Right lobe of liver (tissue), 6 donors: ENCODE measurements around the gene CCDC32. TPM values are rescaled to one million over a fixed set of nuclear protein-coding genes. Genes with fewer than 3 reads are reported as not detected.

Experiments used
- ATAC-seq, 4 donors: fragments of 200-7000 bp; cut with Tn5 transposase; one replicate each; pipeline ENCODE4 v1.9.1; 2020; ENCODE audit warnings: mild to moderate bottlenecking in 4 of 4, moderate library complexity in 4 of 4
- DNase-seq, 3 donors: peaks; one replicate each; pipeline ENCODE4 v3.0.0-alpha.2; 2020
- H3K27ac ChIP-seq, 3 donors: fragments of 200-600 bp; one replicate each; pipeline ENCODE4 v1.8.0; 2022
- H3K27me3 ChIP-seq, 2 donors: fragments of 200-600 bp; one replicate each; pipeline ENCODE4 v1.8.0; 2022
- H3K36me3 ChIP-seq, 4 donors: fragments of 200-600 bp; sonication (generic) in 1 of 4; one replicate each; pipeline versions ENCODE4 v1.5.1 to v1.8.0; 2017 to 2022; ENCODE audit warnings: control low read depth in 1 of 4
- H3K4me1 ChIP-seq, 4 donors: fragments of 200-600 bp; sonication (generic) in 1 of 4; one replicate each; pipeline versions ENCODE4 v1.5.1 to v1.8.0; 2017 to 2022; ENCODE audit warnings: control low read depth in 1 of 4
- H3K4me3 ChIP-seq, 3 donors: fragments of 200-600 bp; one replicate each; pipeline ENCODE4 v1.8.0; 2022
- H3K9me3 ChIP-seq, 4 donors: fragments of 200-600 bp; sonication (generic) in 1 of 4; one replicate each; pipeline versions ENCODE4 v1.5.1 to v1.8.0; 2017 to 2022; ENCODE audit warnings: control low read depth in 1 of 4
- POLR2A ChIP-seq: fragments of 450-650 bp; IDR thresholded peaks from one replicate; pipeline ENCODE4 v1.6.1; 2017; ENCODE audit warnings: antibody characterized with exemption, mild to moderate bottlenecking
- WGBS: methylation state at CpG from one replicate; pipeline ENCODE4 v1.1.6; 2018; ENCODE audit warnings: low coverage, low lambda C conversion rate; ENCODE audit not compliant: insufficient coverage; ENCODE audit errors: missing lambda C conversion rate; 5-methylcytosine and 5-hydroxymethylcytosine counted together
- intact Hi-C, 2 donors: fragments of 100-400 bp; cut with DNase I; formaldehyde crosslinking; loops; one replicate each; pipeline versions ENCODE4 v1.11.2 to v1.14.1; 2022
- total RNA-seq, 6 experiments: library from RNA; depleted of rRNA in 2 of 6; stranded (reverse); fragments of >200 nt in 2 of 6; fragmentation: NEBNext Ultra II Directional in 3 of 6; extraction: Animal tissue kit (Norgen Biotek cat#: 25700) in 3 of 6; gene quantifications; one replicate each; pipeline versions ENCODE4 v1.1.0 to v1.2.4, GENCODE V29; 2016 to 2023
- TF ChIP-seq, protein P1 (sequence below), 4 donors: fragments of 200-600 bp in 3 of 4; fragments of 450-650 bp in 1 of 4; IDR thresholded peaks; one replicate each; pipeline versions ENCODE4 v1.5.1 to v1.8.0; 2016 to 2022; ENCODE audit warnings: antibody characterized with exemption in 4 of 4, mild to moderate bottlenecking in 2 of 4
- donor health status: DM: no; HTN: yes; CAD: no.
- donor health status: DM: no; HTN: no; CAD: no.
- donor health status: DM: no; HTN: no; CAD: no.
- donor health status: DM: no; HTN: yes; CAD: no.
- donor health status: DM: no; HTN: yes; CAD: no.

Gene CCDC32
- total RNA-seq, 6 experiments from 2014 or later, result 6.4 to 12.3 (median 9.9) TPM

DNA sequence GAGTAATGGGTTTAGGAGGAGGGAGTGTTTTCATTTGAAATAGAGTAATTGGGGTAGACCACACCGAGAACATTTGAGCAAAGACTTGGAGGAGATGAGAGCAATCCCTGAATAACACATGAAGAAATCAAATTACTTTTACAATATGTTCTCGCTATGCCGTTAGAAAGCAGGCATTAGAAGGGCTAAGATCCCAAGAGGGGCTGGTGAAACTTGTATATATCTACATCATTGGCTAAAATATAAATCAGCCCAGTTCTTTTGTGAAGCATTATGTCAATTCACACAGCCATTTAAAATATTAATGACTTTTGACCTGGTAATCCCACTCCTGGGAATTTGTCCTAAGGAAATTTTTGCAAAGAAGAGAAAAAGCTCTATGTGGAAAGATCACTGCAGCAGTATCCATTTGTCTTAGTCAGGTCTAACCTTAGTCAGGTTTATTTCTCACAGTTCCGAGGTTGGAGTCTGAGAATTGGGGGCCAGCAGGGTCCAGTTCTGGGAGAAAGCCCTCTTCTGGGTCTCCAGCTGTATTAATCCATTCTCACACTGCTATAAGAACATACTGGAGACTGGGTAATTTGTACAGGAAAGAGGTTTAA lies 31.0 kb downstream of the CCDC32 start:
- Histone ChIP-seq H3K4me1 (no peaks in the 10 kb centered on the region), H3K4me3 (no peak overlapping the region), H3K27ac (no peak overlapping the region), H3K27me3 (no peaks in the 10 kb centered on the region), H3K9me3 (no peaks in the 10 kb centered on the region), H3K36me3 (no peaks in the 10 kb centered on the region)
- intact Hi-C loops, result no loop called here
- DNase-seq (no peak), ATAC-seq (no peak)
- TF ChIP-seq, protein P1, sequence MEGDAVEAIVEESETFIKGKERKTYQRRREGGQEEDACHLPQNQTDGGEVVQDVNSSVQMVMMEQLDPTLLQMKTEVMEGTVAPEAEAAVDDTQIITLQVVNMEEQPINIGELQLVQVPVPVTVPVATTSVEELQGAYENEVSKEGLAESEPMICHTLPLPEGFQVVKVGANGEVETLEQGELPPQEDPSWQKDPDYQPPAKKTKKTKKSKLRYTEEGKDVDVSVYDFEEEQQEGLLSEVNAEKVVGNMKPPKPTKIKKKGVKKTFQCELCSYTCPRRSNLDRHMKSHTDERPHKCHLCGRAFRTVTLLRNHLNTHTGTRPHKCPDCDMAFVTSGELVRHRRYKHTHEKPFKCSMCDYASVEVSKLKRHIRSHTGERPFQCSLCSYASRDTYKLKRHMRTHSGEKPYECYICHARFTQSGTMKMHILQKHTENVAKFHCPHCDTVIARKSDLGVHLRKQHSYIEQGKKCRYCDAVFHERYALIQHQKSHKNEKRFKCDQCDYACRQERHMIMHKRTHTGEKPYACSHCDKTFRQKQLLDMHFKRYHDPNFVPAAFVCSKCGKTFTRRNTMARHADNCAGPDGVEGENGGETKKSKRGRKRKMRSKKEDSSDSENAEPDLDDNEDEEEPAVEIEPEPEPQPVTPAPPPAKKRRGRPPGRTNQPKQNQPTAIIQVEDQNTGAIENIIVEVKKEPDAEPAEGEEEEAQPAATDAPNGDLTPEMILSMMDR (IDR thresholded peaks at IDR 0.05), result no peak
- TF ChIP-seq POLR2A, result no peak
- 89% methylated on average over 4 of the region's 4 CpGs for WGBS

DNA sequence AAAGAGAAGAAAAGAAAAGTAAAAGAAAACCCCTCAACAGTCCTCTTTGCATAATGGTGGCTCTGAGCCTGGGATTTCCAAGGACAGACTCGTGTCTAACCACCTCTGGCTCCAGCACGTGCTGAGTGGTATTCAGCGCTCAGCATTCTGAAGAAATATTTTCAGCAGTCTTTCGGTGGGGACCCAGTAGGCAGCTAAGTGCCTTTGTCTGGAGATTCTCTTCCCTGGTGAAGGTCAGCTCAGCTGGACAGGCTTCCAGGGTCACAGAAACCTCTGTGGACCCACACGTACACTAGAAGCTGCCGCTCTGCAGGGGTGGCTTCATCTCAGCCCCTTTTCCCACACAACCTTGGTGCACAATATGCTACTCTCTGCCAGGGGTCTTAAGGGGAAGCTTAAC lies 36.0 kb downstream of the CCDC32 start:
- intact Hi-C loops, result no loop called here
- no peaks in the 10 kb centered on the region for H3K9me3 ChIP-seq
- H3K27me3 ChIP-seq, result no peaks in the 10 kb centered on the region
- no peaks in the 10 kb centered on the region for H3K36me3 ChIP-seq
- ATAC-seq, result no peak
- no peak for DNase-seq
- no peak for TF ChIP-seq POLR2A
- TF ChIP-seq, protein P1 (IDR thresholded peaks at IDR 0.05), result no peak
- no peak overlapping the region for H3K4me3 ChIP-seq
- H3K4me1 ChIP-seq, result no peaks in the 10 kb centered on the region
- 100% methylated on average over 1 of the region's 6 CpGs for WGBS
- H3K27ac ChIP-seq, result no peak overlapping the region

DNA sequence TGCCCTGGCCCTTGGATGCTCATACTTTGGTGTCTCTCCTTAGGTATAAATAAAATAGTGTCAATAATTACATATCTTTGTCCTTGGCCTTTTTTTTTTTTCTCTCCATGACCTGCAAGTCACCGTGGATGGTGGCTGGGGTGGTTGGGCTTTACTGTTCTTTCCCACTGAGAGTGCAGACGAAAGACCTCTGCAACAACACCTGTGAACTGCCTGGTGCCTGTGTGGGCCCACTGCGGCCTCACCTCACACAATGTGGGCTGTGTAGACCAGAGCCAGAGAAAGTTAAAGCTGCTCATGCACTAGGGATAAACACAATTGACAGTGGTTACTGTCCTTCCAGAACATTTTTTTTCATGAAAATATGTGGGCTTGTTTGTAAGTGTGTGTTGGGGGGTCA lies 39.0 kb downstream of the CCDC32 start:
- DNase-seq, result no peak

DNA sequence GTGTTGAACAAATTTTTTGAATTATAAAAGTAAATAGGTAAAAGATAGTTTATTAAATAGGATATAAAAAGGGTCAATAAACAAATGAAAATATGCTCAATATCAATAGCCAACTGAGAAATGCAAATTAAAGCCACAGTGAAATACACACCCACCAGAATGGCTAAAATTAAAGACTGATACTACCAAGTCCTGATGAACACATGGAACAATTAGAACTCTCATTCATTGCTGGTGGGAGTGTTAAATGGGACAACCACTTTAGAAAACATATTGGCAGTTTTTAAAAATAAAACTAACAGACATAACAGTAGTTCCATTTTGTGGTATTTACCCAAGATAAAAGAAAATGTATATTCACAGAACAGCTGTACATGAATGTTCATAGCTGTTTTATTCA lies 41.2 kb downstream of the CCDC32 start:
- no peaks in the 10 kb centered on the region for H3K36me3 ChIP-seq
- H3K9me3 ChIP-seq, result no peaks in the 10 kb centered on the region
- intact Hi-C loops, result no loop called here
- ATAC-seq (no peak), DNase-seq (no peak)
- H3K27ac ChIP-seq, result no peak overlapping the region
- no peaks in the 10 kb centered on the region for H3K27me3 ChIP-seq
- TF ChIP-seq, protein P1 (IDR thresholded peaks at IDR 0.05), result no peak
- TF ChIP-seq POLR2A, result no peak
- no peaks in the 10 kb centered on the region for H3K4me1 ChIP-seq
- no peak overlapping the region for H3K4me3 ChIP-seq

More for the DNA sequence above, 39.0 kb downstream of the CCDC32 start:
- 100% methylated on average over 1 of the region's 3 CpGs for WGBS
- Histone ChIP-seq H3K27ac (no peak overlapping the region), H3K4me3 (no peak overlapping the region), H3K36me3 (no peaks in the 10 kb centered on the region), H3K27me3 (no peaks in the 10 kb centered on the region), H3K4me1 (no peaks in the 10 kb centered on the region), H3K9me3 (no peaks in the 10 kb centered on the region)
- TF ChIP-seq, protein P1 (IDR thresholded peaks at IDR 0.05), result no peak
- TF ChIP-seq POLR2A, result no peak
- intact Hi-C loops, result no loop called here
- ATAC-seq, result no peak

DNA sequence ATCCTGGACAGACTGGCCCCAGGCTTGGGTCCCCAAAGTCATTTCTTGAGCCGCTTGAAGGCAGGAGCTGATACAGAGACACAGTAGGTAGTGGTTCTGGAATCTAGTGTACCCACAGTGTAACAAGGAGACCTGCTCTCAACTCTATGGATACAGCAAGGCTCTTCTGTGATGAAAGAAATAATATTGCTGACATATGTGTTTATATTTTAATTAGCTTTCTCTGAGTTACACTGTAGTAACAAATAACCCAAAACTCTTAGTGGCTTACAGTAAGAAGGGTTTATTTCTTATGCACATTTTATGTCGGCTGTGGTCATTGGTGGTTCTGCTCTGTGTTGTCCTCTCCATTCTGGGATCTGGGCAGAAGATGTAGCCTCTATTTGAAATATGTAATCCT lies 48.5 kb downstream of the CCDC32 start:
- no peak for TF ChIP-seq POLR2A
- TF ChIP-seq, protein P1 (IDR thresholded peaks at IDR 0.05), result no peak
- WGBS, result 96% methylated on average over 2 of the region's 2 CpGs

More for the DNA sequence above, 48.5 kb downstream of the CCDC32 start:
- no peak for DNase-seq
- intact Hi-C loops, result no loop called here
- Histone ChIP-seq H3K9me3 (no peaks in the 10 kb centered on the region), H3K27ac (no peak overlapping the region), H3K4me1 (no peaks in the 10 kb centered on the region), H3K4me3 (no peak overlapping the region), H3K36me3 (no peaks in the 10 kb centered on the region), H3K27me3 (no peaks in the 10 kb centered on the region)
- ATAC-seq, result no peak
